SU-DHL-6 (cell line): ENCODE measurements around the gene PCARE.

Source experiments
- H2AFZ ChIP-seq: fragments of 200-600 bp; sonication (generic); 2 replicates; pipeline ENCODE4 v1.6.1; 2014; ENCODE audit warnings: low read depth, mild to moderate bottlenecking, moderate library complexity, mixed read lengths, antibody characterized with exemption, low read length; ENCODE audit not compliant: severe bottlenecking
- H3F3A ChIP-seq: fragments of 200-600 bp; shearing (Covaris generic); 2 replicates; pipeline ENCODE4 v1.6.0; 2016; ENCODE audit warnings: antibody characterized with exemption, mild to moderate bottlenecking; ENCODE audit not compliant: insufficient read depth
- H3K27ac ChIP-seq: fragments of 200-600 bp; sonication (generic); 2 replicates; pipeline ENCODE4 v1.5.1; 2016; ENCODE audit warnings: low read depth, mild to moderate bottlenecking, low read length, moderate library complexity, mixed read lengths
- H3K27me3 ChIP-seq: fragments of 200-600 bp; sonication (generic), shearing (Covaris generic); 2 replicates; pipeline ENCODE4 v1.6.0; 2014; ENCODE audit warnings: mild to moderate bottlenecking, low read length
- H3K36me3 ChIP-seq: fragments of 200-600 bp; sonication (generic); 2 replicates; pipeline ENCODE4 v1.6.1; 2014; ENCODE audit warnings: mild to moderate bottlenecking, low read length, mixed read lengths
- H3K4me2 ChIP-seq: fragments of 300-600, 200-600 bp; shearing (Covaris generic), sonication (generic); 2 replicates; pipeline ENCODE4 v1.6.0; 2014; ENCODE audit warnings: low read length, low read depth, mild to moderate bottlenecking; ENCODE audit not compliant: poor library complexity, severe bottlenecking
- H3K4me3 ChIP-seq: fragments of 200-600 bp; sonication (generic); 2 replicates; pipeline ENCODE4 v1.5.1; 2014; ENCODE audit warnings: antibody characterized with exemption, low read length, mild to moderate bottlenecking, mixed read lengths; ENCODE audit not compliant: insufficient read depth, poor library complexity, severe bottlenecking
- H3K79me2 ChIP-seq: fragments of 200-600 bp; sonication (generic); 2 replicates; pipeline ENCODE4 v1.6.1; 2014; ENCODE audit warnings: mild to moderate bottlenecking, low read length, moderate library complexity; ENCODE audit not compliant: insufficient read depth
- H3K9ac ChIP-seq: fragments of 200-600 bp; sonication (generic); 2 replicates; pipeline ENCODE4 v1.7.0; 2014; ENCODE audit warnings: mild to moderate bottlenecking, low read length
- H3K9me2 ChIP-seq: fragments of 200-600 bp; sonication (generic); replicated peaks from 2 replicates; pipeline ENCODE4 v1.6.1; 2014; ENCODE audit warnings: low read length; ENCODE audit not compliant: insufficient read depth
- H3K9me3 ChIP-seq: fragments of 200-600 bp; sonication (generic); 2 replicates; pipeline ENCODE4 v1.6.1; 2014; ENCODE audit warnings: low read length, mixed read lengths; ENCODE audit not compliant: insufficient read depth
- H4K20me1 ChIP-seq: fragments of 200-600 bp; sonication (generic); 2 replicates; pipeline ENCODE4 v1.6.1; 2014; ENCODE audit warnings: low read depth, mild to moderate bottlenecking, antibody characterized with exemption, low read length, moderate library complexity, mixed read lengths
- EZH2phosphoT487 ChIP-seq: fragments of 200-600 bp; sonication (generic), shearing (Covaris generic); conservative IDR thresholded peaks from 2 replicates; pipeline ENCODE4 v1.6.1; 2018; ENCODE audit warnings: mild to moderate bottlenecking, antibody characterized with exemption, low read length, moderate library complexity, mixed read lengths
- TF ChIP-seq, protein P1 (sequence below): fragments of 200-600 bp; sonication (generic); IDR thresholded peaks from one replicate; pipeline ENCODE4 v1.5.1; 2017; ENCODE audit warnings: antibody characterized with exemption, mild to moderate bottlenecking, low read length, moderate library complexity; ENCODE audit not compliant: insufficient read depth, poor library complexity, severe bottlenecking

Gene PCARE

DNA sequence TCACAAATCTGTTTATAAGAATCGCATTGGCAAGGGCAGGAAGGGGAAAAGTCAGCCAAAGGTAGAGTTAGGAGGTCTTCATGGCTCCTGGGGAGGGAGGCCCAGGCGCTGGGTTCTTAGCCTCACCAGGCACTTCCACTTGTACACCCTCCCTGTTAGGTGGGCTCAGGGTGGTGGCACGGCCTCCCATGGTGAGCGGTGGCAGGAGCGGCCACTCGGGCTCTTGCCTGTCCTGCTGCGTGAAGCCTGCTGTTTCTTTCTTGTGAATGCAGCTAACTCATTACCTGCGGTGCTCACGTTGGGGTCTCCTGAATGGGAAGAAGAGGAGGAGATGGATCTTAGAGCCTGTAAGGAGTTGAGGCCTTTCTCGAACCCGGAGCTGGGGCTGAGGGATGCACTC, 52.4 kb downstream of the PCARE start:
- Histone ChIP-seq H3K9me3 (no peaks in the 10 kb centered on the region), H3K27me3 (no peaks in the 10 kb centered on the region), H3K4me2 (no peak overlapping the region), H3K9me2 (no peaks in the 10 kb centered on the region), H3F3A (no peaks in the 10 kb centered on the region), H3K79me2 (no peaks in the 10 kb centered on the region), H3K36me3 (no peaks in the 10 kb centered on the region), H3K27ac (no peak overlapping the region), H4K20me1 (no peaks in the 10 kb centered on the region), H2AFZ (no peak overlapping the region), H3K9ac (no peak overlapping the region), H3K4me3 (no peak overlapping the region)
- TF ChIP-seq EZH2phosphoT487, result no peak
- TF ChIP-seq, protein P1, sequence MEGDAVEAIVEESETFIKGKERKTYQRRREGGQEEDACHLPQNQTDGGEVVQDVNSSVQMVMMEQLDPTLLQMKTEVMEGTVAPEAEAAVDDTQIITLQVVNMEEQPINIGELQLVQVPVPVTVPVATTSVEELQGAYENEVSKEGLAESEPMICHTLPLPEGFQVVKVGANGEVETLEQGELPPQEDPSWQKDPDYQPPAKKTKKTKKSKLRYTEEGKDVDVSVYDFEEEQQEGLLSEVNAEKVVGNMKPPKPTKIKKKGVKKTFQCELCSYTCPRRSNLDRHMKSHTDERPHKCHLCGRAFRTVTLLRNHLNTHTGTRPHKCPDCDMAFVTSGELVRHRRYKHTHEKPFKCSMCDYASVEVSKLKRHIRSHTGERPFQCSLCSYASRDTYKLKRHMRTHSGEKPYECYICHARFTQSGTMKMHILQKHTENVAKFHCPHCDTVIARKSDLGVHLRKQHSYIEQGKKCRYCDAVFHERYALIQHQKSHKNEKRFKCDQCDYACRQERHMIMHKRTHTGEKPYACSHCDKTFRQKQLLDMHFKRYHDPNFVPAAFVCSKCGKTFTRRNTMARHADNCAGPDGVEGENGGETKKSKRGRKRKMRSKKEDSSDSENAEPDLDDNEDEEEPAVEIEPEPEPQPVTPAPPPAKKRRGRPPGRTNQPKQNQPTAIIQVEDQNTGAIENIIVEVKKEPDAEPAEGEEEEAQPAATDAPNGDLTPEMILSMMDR, result no peak

DNA sequence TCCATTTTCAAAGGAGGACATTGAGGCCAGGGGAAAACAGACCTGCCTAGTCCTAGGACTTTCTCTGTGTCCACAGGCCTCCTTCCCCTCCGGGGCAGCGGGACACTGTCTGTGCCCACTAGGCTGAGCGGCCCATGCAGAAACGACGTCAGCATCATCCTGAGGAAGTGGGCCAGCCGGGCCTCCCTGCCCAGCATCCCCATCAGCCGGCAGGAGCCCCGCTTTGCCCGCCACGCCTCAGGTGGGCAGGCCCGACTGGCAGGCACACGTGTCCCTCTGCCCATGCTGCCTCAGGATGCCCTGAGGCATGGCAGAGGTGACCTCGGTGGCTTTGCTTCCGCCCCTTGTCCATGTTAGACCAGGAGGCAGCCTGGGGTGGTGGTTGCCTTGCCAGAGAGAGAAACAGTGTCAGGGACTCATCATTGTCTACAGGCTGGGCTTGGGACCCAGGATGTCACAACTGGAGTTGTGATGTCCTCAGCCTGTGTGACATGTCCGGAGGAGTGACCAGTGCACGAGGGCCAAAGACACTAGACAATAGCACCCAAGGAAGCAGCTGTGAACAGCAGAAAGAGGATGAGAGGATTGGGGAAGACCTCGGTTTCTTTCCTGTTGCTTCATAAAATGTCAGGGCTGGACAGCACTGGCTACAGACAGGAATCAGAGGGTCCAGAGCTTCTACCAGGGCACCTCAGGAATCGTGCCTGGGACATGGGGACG, 56.4 kb downstream of the PCARE start:
- no peaks in the 10 kb centered on the region for H3K79me2 ChIP-seq
- H3K27me3 ChIP-seq, result no peaks in the 10 kb centered on the region
- H3F3A ChIP-seq, result no peaks in the 10 kb centered on the region
- H3K4me2 ChIP-seq, result no peak overlapping the region
- no peak overlapping the region for H3K27ac ChIP-seq
- no peaks in the 10 kb centered on the region for H4K20me1 ChIP-seq
- H3K9me3 ChIP-seq, result no peaks in the 10 kb centered on the region
- TF ChIP-seq EZH2phosphoT487, result no peak
- TF ChIP-seq, protein P1, result no peak
- no peak overlapping the region for H3K4me3 ChIP-seq
- no peak overlapping the region for H2AFZ ChIP-seq
- H3K36me3 ChIP-seq, result no peaks in the 10 kb centered on the region
- no peaks in the 10 kb centered on the region for H3K9me2 ChIP-seq
- H3K9ac ChIP-seq, result no peak overlapping the region

DNA sequence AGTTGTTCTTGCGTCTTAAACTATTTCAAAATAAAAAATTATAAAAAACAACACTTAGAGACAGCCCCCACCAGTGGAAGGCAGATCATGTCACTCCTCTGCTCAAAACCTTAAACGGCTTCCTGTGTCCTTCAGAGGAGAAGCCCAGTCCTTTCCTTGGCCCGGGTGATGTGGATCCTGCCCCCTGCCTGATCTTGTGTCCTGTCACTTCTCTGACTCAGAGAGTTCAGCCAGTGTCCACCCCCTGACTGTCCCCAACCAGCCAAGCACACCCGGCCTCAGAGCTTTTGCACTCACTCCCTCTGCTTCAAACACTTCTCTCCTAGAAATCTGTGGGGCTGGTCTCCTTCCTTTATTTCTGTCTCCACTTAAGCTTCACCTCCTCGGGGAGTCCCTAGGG, 57.8 kb downstream of the PCARE start:
- Histone ChIP-seq H4K20me1 (no peaks in the 10 kb centered on the region), H3K27ac (no peak overlapping the region), H3K4me3 (no peak overlapping the region), H3K9me3 (no peaks in the 10 kb centered on the region), H3K9ac (no peak overlapping the region), H3K27me3 (no peaks in the 10 kb centered on the region), H3K36me3 (no peaks in the 10 kb centered on the region), H2AFZ (no peak overlapping the region), H3F3A (no peaks in the 10 kb centered on the region), H3K79me2 (no peaks in the 10 kb centered on the region), H3K4me2 (no peak overlapping the region), H3K9me2 (no peaks in the 10 kb centered on the region)
- TF ChIP-seq EZH2phosphoT487, result no peak
- TF ChIP-seq, protein P1, result no peak
